ENCODE data around the gene SFRP4. TPM values are rescaled to one million over a fixed set of nuclear protein-coding genes. Genes with fewer than 3 reads are reported as not detected.
"Not testable (repeated sequence)": the region's sequence is repeated elsewhere in the genome, so short reads cannot be mapped to it uniquely, and the experiment has no call there.

The SFRP4 gene
- not detected for total RNA-seq

DNA sequence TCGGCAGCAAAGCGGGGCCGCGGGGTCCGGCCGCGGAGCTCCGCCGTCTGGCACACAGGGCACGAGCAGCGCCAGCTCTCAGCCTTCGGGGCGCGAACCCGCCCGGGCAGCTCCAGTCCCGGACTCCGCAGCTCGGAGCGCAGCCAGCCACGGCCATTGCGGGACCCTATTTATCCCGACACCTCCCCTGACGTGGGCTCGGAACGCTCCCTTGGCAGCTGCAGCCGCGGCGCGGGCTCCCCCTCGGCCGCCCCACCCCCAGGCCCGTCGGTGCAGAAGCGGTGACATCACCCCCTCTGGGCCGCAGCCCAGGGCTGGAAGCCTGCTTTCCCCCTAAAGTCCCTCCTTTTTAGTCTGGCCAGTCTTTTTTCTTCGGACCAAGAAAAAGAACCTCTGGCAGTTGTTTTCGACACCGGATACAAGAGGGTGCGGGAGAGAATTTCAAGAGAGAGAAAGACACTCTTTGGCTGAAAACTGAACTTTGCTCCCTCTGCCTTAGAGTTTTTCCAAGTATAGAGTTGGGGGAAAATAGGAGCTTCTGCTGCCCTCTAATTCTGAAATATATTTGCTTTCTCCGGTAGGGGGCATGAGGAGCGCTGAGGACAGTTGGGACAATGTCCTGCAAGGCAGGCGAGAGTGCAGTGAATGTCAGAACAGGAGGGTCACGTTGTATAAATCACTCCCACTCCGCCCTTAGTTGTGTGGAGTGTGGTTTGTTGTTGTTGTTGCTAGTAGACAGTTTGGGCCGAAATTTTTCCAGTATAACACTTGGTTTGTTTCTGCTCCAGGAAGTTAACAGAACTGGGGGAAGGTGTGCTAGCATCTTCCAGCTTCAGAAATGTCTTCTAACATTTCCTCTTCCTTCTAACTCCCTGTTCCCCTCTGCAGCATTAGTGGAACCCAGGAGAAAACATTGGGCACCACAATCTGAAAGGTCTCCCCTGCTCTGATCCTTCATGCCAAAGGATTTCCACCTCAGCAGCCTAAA is at the start of gene SFRP4:
Gene SFRP4, minus strand, starts transcription at position 145 of the 988 bp plus-strand sequence. CDS start 280 bp downstream, outside the sequence.
- peak; percentile 23 for DNase-seq
- Mint-ChIP-seq H3K4me3 (peak within 1 kb of the TSS; percentile 51), H3K27ac (no peak within 1 kb of the TSS), H3K36me3 (ENCODE audit: low read depth) (no peaks in the 10 kb centered on the region), H3K9me3 (ENCODE audit: insufficient read depth) (no peaks in the 10 kb centered on the region), H3K4me1 (ENCODE audit: low read depth) (peaks cover 27% of the 10 kb centered on the region), H3K27me3 (ENCODE audit: low read depth) (peaks cover 61% of the 10 kb centered on the region)
- peak; percentile 32 for ATAC-seq
- POLR2A ChIA-PET, result interaction anchor here (0.6 kb wide), 1 partner anchor 12 kb away, joined by 4 read pairs; no protein-coding TSS in a partner anchor
- CTCF ChIA-PET, result interaction anchor here (0.6 to 2.0 kb wide), 10 partner anchors 9 to 451 kb away, joined by 3 to 6 read pairs (median 4); no protein-coding TSS in a partner anchor

DNA sequence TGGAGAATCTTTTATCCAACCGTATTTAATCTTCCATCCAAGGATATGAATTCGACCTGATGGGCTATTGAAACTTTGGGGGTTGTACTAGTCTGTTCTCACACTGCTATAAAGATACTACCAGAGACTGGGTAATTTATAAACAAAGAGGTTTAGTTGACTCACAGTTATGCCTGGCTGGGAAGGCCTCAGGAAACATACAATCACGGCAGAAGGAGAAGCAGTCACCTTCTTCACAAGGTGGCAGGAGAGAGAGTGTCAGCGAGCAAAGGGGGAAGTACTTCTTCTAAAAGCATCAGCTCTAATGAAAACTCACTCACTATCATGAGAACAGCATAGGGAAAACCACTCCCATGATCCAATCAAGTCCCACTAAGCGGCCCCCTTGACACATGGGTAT is 47.6 kb upstream of the SFRP4 start:
- CTCF ChIA-PET, result no interaction called here
- H3K27ac Mint-ChIP-seq, result no peak overlapping the region
- H3K27me3 Mint-ChIP-seq (ENCODE audit: low read depth), result no peaks in the 10 kb centered on the region
- POLR2A ChIA-PET, result no interaction called here
- H3K36me3 Mint-ChIP-seq (ENCODE audit: low read depth), result no peaks in the 10 kb centered on the region
- ATAC-seq, result no peak
- no peak overlapping the region for H3K4me3 Mint-ChIP-seq
- DNase-seq, result no peak
- no peaks in the 10 kb centered on the region for H3K9me3 Mint-ChIP-seq (ENCODE audit: insufficient read depth)
- no peaks in the 10 kb centered on the region for H3K4me1 Mint-ChIP-seq (ENCODE audit: low read depth)

DNA sequence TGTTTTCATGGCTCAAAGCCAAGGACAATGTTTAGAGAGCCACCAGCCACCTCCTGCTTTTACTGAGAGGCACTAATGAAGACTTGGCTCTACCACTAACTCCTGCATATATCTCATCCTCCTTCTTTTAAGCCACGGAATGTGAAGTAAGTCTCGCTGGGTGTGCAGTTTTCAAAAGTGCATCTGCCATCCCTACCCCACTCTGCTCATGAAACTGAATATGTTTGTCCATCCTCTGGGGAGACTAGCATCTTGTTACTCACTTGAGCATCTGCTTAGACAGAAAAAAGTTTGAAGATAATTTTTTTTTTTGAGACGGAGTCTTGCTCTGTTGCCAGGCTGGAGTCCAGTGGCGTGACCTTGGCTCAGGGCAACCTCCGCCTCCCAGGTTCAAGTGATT is 44.6 kb upstream of the SFRP4 start:
- H3K27ac Mint-ChIP-seq, result no peak overlapping the region
- no peak overlapping the region for H3K4me3 Mint-ChIP-seq
- ATAC-seq, result no peak
- DNase-seq, result no peak
- POLR2A ChIA-PET, result no interaction called here
- no peaks in the 10 kb centered on the region for H3K4me1 Mint-ChIP-seq (ENCODE audit: low read depth)
- no peaks in the 10 kb centered on the region for H3K27me3 Mint-ChIP-seq (ENCODE audit: low read depth)
- no peaks in the 10 kb centered on the region for H3K36me3 Mint-ChIP-seq (ENCODE audit: low read depth)
- H3K9me3 Mint-ChIP-seq (ENCODE audit: insufficient read depth), result no peaks in the 10 kb centered on the region
- CTCF ChIA-PET, result no interaction called here

DNA sequence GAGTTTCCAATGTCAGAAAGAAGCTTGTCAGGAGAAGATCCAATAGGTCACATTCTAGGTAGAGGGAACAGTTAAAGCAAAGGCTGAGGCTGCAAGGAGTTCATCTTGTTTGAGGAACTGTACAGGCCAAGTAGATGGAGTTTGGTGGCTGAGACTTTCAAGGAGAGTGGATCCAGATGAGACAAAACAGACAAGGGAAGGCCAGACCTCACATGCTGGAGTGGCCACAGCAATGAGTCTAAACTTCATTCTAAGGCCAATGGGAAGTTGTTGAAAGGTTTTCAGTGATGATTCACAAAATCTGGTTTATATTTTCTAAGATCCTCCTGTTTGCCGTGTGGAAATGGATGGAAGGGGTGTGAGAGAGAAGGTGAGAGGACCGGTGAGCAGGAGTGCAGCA is 43.9 kb upstream of the SFRP4 start:
- ChIA-PET CTCF (no interaction called here), POLR2A (no interaction called here)
- ATAC-seq (no peak), DNase-seq (no peak)
- H3K4me3 Mint-ChIP-seq, result no peak overlapping the region
- no peaks in the 10 kb centered on the region for H3K4me1 Mint-ChIP-seq (ENCODE audit: low read depth)
- H3K9me3 Mint-ChIP-seq (ENCODE audit: insufficient read depth), result no peaks in the 10 kb centered on the region
- no peaks in the 10 kb centered on the region for H3K27me3 Mint-ChIP-seq (ENCODE audit: low read depth)
- no peak overlapping the region for H3K27ac Mint-ChIP-seq
- no peaks in the 10 kb centered on the region for H3K36me3 Mint-ChIP-seq (ENCODE audit: low read depth)

DNA sequence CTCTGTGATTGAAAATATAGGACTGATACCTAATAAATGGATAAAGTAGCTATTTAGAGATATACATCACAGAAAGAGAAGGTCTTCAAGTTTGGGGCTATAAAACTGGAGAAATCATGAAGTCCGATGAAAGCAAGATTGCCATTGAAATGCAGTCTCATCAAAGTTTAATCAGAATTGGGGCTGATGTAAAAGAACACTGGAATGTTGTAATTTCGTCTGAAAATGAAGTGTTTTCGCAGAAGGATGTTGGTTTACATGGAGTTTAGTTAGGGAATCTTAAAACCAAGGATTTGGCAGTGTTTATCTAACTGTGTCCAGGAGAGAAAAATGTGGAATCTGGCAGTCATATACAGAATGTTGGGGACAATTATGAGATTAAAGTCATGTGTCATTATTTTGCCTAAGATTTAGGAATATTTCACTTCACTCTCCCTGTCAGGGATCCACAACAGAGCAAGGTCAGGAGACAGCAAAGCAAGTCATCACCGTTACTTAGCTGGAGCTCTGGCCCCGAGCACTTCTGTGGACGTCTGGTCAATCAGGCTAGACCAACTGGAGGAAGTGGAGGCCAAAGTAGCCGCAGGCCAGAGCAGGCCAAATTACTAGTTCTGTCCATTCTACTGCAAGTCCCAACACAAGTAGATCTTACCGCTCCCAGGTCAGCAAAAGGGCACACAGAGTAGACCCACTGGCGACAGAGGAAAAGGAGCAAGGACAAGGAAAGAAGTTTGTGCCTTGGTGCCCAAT is 40.8 kb upstream of the SFRP4 start:
- Mint-ChIP-seq H3K27me3 (ENCODE audit: low read depth) (no peaks in the 10 kb centered on the region), H3K4me3 (no peak overlapping the region), H3K4me1 (ENCODE audit: low read depth) (peaks cover under 1% of the 10 kb centered on the region), H3K9me3 (ENCODE audit: insufficient read depth) (no peaks in the 10 kb centered on the region), H3K27ac (no peak overlapping the region), H3K36me3 (ENCODE audit: low read depth) (no peaks in the 10 kb centered on the region)
- DNase-seq (no peak), ATAC-seq (no peak)
- POLR2A ChIA-PET, result no interaction called here
- CTCF ChIA-PET, result no interaction called here

DNA sequence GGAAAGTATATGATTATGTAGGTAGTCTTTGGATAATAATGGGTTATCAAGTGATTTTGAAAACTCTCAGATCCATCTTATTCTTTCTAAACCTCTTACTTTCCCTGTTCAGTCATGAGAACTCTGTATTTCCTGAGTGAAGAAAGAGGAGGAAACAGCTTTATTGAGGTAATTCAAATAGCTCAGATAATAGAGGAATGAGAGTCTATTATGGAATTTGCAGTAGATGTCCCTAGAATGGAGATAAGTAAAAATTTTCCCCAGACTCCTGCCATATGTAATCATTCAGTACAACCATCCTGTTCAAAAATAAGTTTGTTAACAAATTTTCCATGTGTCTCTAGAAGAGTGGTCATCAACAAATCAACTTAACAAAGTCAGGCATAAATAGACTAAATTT is 40.2 kb upstream of the SFRP4 start:
- no peak overlapping the region for H3K4me3 Mint-ChIP-seq
- ATAC-seq (no peak), DNase-seq (no peak)
- H3K9me3 Mint-ChIP-seq (ENCODE audit: insufficient read depth), result no peaks in the 10 kb centered on the region
- ChIA-PET CTCF (no interaction called here), POLR2A (no interaction called here)
- H3K27ac Mint-ChIP-seq, result no peak overlapping the region
- peaks cover 5% of the 10 kb centered on the region for H3K4me1 Mint-ChIP-seq (ENCODE audit: low read depth)
- H3K36me3 Mint-ChIP-seq (ENCODE audit: low read depth), result no peaks in the 10 kb centered on the region
- no peaks in the 10 kb centered on the region for H3K27me3 Mint-ChIP-seq (ENCODE audit: low read depth)

DNA sequence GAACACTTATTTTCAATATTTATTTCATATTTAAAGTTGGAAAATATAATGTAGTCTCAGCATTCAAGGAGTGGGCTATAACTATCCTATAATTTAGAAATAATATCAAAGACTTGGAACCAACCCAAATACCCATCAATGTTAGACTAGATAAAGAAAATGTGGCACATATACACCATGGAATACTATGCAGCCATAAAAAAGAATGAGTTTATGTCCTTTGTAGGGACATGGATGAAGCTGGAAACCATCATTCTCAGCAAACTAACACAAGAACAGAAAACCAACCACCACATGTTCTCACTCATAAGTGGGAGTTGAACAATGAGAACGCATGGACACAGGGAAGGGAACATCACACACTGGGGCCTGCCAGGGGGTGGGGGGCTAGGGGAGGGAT is 37.6 kb upstream of the SFRP4 start:
- H3K27ac Mint-ChIP-seq; ATAC-seq; H3K36me3 Mint-ChIP-seq (ENCODE audit: low read depth); CTCF ChIA-PET; POLR2A ChIA-PET; H3K9me3 Mint-ChIP-seq (ENCODE audit: insufficient read depth); DNase-seq; H3K4me3 Mint-ChIP-seq; H3K27me3 Mint-ChIP-seq (ENCODE audit: low read depth); H3K4me1 Mint-ChIP-seq (ENCODE audit: low read depth): not testable (repeated sequence)

DNA sequence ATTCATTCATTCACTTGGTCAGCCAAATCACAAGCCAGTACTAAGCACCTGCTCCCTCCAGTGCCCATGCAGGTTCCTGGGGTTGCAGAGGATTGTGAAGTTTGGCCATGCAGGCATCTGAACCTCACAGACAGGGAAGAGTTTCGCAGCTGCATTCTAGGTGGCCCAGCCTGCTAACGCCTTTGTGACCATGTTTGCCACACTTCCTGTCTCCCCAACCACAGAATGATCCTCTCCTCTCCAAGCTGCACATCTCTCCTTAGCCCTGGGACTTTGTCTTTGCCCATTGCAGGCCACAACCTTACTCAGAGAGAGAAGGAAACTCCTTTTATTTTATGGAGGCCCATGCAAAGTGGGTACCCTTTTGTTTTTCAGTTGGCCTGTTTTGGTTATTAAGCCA is 35.6 kb upstream of the SFRP4 start:
- ChIA-PET CTCF (no interaction called here), POLR2A (no interaction called here)
- no peaks in the 10 kb centered on the region for H3K36me3 Mint-ChIP-seq (ENCODE audit: low read depth)
- DNase-seq (no peak), ATAC-seq (no peak)
- no peaks in the 10 kb centered on the region for H3K9me3 Mint-ChIP-seq (ENCODE audit: insufficient read depth)
- H3K27ac Mint-ChIP-seq, result no peak overlapping the region
- no peaks in the 10 kb centered on the region for H3K27me3 Mint-ChIP-seq (ENCODE audit: low read depth)
- peaks cover 5% of the 10 kb centered on the region for H3K4me1 Mint-ChIP-seq (ENCODE audit: low read depth)
- no peak overlapping the region for H3K4me3 Mint-ChIP-seq

DNA sequence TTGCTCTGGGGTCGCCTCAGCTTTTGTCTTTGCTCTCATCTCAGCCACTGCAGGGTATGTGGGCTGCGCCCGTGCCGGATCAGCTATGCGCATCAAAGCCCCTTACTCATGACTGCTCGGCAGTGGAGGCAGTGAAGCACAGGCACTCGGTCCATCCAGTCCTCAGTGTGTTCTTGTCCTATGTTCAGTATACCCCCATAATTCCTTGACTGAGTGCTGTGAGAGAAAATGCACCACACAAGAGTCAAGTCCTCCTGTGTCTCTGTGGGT is 31.3 kb upstream of the SFRP4 start:
- no peaks in the 10 kb centered on the region for H3K36me3 Mint-ChIP-seq (ENCODE audit: low read depth)
- ChIA-PET CTCF (no interaction called here), POLR2A (no interaction called here)
- no peak overlapping the region for H3K27ac Mint-ChIP-seq
- H3K4me3 Mint-ChIP-seq, result no peak overlapping the region
- DNase-seq (no peak), ATAC-seq (no peak)
- H3K4me1 Mint-ChIP-seq (ENCODE audit: low read depth), result peaks cover 5% of the 10 kb centered on the region
- H3K9me3 Mint-ChIP-seq (ENCODE audit: insufficient read depth), result no peaks in the 10 kb centered on the region
- no peaks in the 10 kb centered on the region for H3K27me3 Mint-ChIP-seq (ENCODE audit: low read depth)

DNA sequence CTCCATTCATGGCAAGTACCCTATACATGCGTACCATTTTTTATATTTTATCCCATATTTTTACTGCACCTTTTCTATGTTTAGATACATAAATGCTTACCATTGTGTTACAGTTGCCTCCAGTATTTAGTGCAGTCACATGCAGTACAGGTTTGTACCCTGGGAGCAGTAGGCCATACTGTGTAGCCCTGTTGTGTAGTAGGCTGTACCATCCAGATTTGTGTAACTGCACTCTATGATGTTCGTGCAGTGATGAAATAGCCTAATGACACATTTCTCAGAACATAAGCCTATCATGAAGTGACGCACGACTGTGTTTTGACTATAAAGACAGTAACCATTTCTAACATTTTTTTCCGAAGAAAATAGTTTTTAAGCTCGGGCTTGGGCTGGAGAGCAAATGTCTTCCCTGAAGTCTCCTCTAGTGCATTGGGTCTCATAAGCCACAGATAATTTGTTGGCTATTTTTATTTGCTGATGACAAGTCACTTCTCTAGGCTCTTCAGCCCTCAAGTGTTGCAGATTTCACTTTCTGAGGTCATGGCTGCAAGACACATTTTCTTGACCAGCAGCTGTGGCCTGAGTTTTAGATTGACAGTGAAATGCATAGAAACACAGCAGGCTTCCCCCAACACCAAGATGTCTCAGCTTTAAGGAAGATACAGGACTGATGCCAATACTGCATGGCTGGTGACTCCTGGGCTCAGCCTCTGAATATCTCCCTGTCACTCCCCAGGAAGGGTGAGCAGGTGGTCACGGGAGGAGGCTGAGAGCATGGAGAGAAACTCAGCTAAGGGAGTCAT is 30.7 kb upstream of the SFRP4 start:
- Mint-ChIP-seq H3K9me3 (ENCODE audit: insufficient read depth) (no peaks in the 10 kb centered on the region), H3K27me3 (ENCODE audit: low read depth) (no peaks in the 10 kb centered on the region), H3K27ac (no peak overlapping the region), H3K4me1 (ENCODE audit: low read depth) (peaks cover 4% of the 10 kb centered on the region), H3K4me3 (no peak overlapping the region), H3K36me3 (ENCODE audit: low read depth) (no peaks in the 10 kb centered on the region)
- ATAC-seq (no peak), DNase-seq (no peak)
- POLR2A ChIA-PET, result no interaction called here
- CTCF ChIA-PET, result no interaction called here

DNA sequence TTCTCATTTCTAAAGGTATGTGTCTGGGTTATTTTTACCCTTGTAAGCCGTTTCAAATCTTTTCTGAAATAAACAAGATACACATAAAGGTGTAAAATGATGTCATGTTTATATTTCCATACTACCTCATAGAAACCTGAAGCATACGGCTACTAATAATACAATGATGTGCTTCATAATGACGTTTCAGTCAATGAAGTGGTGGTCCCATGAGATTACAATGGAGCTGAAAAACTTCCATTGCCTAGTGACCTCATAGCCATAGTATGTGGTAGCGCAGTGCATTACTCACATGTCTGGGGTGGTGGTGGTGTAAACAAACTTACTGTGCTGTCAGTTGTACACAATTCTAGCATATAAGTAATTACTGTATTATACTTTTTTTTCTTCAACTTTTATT is 28.7 kb upstream of the SFRP4 start:
- Mint-ChIP-seq H3K36me3 (ENCODE audit: low read depth) (no peaks in the 10 kb centered on the region), H3K9me3 (ENCODE audit: insufficient read depth) (no peaks in the 10 kb centered on the region), H3K4me3 (no peak overlapping the region), H3K27ac (no peak overlapping the region), H3K27me3 (ENCODE audit: low read depth) (no peaks in the 10 kb centered on the region), H3K4me1 (ENCODE audit: low read depth) (no peaks in the 10 kb centered on the region)
- DNase-seq (no peak), ATAC-seq (no peak)
- CTCF ChIA-PET, result no interaction called here
- POLR2A ChIA-PET, result no interaction called here

DNA sequence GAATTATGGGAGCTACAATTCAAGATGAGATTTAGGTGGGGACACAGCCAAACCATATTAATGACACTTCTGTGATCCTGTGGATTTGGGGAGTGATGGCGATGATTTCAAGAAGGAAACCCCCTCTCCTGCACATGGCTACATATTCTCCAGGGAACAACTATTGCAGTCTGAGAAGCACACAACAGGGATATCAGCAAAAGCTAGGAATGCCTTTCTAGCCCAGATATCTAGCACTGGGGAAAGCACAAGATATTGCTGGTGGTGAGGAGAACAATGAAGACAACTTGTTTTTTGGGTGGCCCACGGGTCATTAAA is 28.1 kb upstream of the SFRP4 start:
- DNase-seq (no peak), ATAC-seq (no peak)
- H3K9me3 Mint-ChIP-seq (ENCODE audit: insufficient read depth), result no peaks in the 10 kb centered on the region
- no peaks in the 10 kb centered on the region for H3K4me1 Mint-ChIP-seq (ENCODE audit: low read depth)
- ChIA-PET CTCF (no interaction called here), POLR2A (no interaction called here)
- no peaks in the 10 kb centered on the region for H3K36me3 Mint-ChIP-seq (ENCODE audit: low read depth)
- no peaks in the 10 kb centered on the region for H3K27me3 Mint-ChIP-seq (ENCODE audit: low read depth)
- H3K4me3 Mint-ChIP-seq, result no peak overlapping the region
- no peak overlapping the region for H3K27ac Mint-ChIP-seq
